Pancreas (tissue), 10 donors: ENCODE measurements around the gene ADAMTS7. TPM values are rescaled to one million over a fixed set of nuclear protein-coding genes. Genes with fewer than 3 reads are reported as not detected.
"Not testable (repeated sequence)": the region's sequence is repeated elsewhere in the genome, so short reads cannot be mapped to it uniquely, and the experiment has no call there.

Experiments
- ATAC-seq, 4 donors: fragments of 200-7000 bp; cut with Tn5 transposase; one replicate each; pipeline versions ENCODE4 v1.8.0 to v1.9.1; 2020; ENCODE audit warnings: mild to moderate bottlenecking in 4 of 4, moderate library complexity in 4 of 4
- DNase-seq, 6 donors: peaks; one replicate each; pipeline ENCODE4 v3.0.0-alpha.2; 2020
- FAIRE-seq: peaks from 2 replicates; lab custom pipeline; 2012; peaks lifted over from hg19 to GRCh38; lab: Jason Lieb, UNC
- H3K27ac ChIP-seq, 4 donors: fragments of 200-600 bp; sonication (generic); 1 replicate in 3 of 4; 2 replicates in 1 of 4; pipeline versions ENCODE4 v1.5.0 to v1.8.0; 2020
- H3K27me3 ChIP-seq, 4 donors: fragments of 200-600 bp; one replicate each; pipeline ENCODE4 v1.8.0; 2021
- H3K36me3 ChIP-seq, 3 donors: fragments of 200-600 bp; sonication (generic) in 1 of 3; one replicate each; pipeline versions ENCODE4 v1.5.0 to v1.8.0; 2020 to 2021
- H3K4me1 ChIP-seq, 3 donors: fragments of 200-600 bp; one replicate each; pipeline ENCODE4 v1.8.0; 2021
- H3K4me3 ChIP-seq, 4 donors: fragments of 200-600 bp; sonication (generic) in 2 of 4; one replicate each; pipeline versions ENCODE4 v1.5.0 to v1.8.0; 2020 to 2021
- H3K9me3 ChIP-seq, 4 donors: fragments of 200-600 bp; one replicate each; pipeline ENCODE4 v1.8.0; 2021
- CTCF ChIP-seq, 4 donors: fragments of 200-600 bp; sonication (generic) in 3 of 4; IDR thresholded peaks; one replicate each; pipeline versions ENCODE4 v1.5.0 to v1.8.0; 2021; ENCODE audit warnings: antibody characterized with exemption in 4 of 4
- WGBS, 2 donors: extraction: QIAGEN DNeasy Blood & Tissue Kit; methylation state at CpG; one replicate each; pipeline ENCODE4 v1.1.7; 2013; 5-methylcytosine and 5-hydroxymethylcytosine counted together
- intact Hi-C, 3 donors: fragments of 100-400 bp; cut with DNase I; formaldehyde crosslinking; loops; one replicate each; pipeline versions ENCODE4 v1.11.1 to v1.14.2; 2022
- polyA plus RNA-seq, 2 donors: library from polyadenylated mRNA; stranded (reverse); fragments of 200-250 nt; gene quantifications; one replicate each; pipeline ENCODE4 v1.2.3, GENCODE V29; 2013
- total RNA-seq, 6 donors: library from RNA; stranded (reverse); fragmentation: NEBNext Ultra II Directional in 4 of 6; extraction: Animal tissue kit (Norgen Biotek cat#: 25700) in 4 of 6; gene quantifications; one replicate each; pipeline versions ENCODE4 v1.2.1 to v1.2.4, GENCODE V29; 2021 to 2023
- donor health status: healthy with polysubstance abuse.
- donor health status: DM: no; HTN: no; CAD: no; lungs with moderate emphysema.
- donor health status: DM: no; HTN: no; CAD: no.
- donor health status: control.
- donor health status: control.
- donor health status: Bipolar disorder and iron deficiency.
- donor health status: DM: yes; HTN: yes; CAD: no.
- donor health status: DM: no; HTN: no; CAD: no.
- donor health status: DM: no; HTN: no; CAD: no.
- donor health status: DM: yes; HTN: yes; CAD: no.

Gene ADAMTS7
- total and polyA plus RNA-seq, 8 donors: 0.20 to 1.4 (median 0.69) TPM

- FAIRE-seq (no peak), DNase-seq (peak in 1 of 6 donors; percentile 31), ATAC-seq (no peak)
- no peak for TF ChIP-seq CTCF (IDR thresholded peaks at IDR 0.05)
- Histone ChIP-seq H3K9me3 (no peaks in the 10 kb centered on the region), H3K27me3 (no peaks in the 10 kb centered on the region), H3K4me1 (no peaks in the 10 kb centered on the region), H3K27ac (no peak overlapping the region), H3K4me3 (no peak overlapping the region), H3K36me3 (no peaks in the 10 kb centered on the region)
- 52 to 60% methylated on average over 13 of the region's 13 CpGs for WGBS, 2 donors
- intact Hi-C loops: loop anchor here in 2 of 3 donors (5.0 to 10.0 kb wide), 2 partner anchors 134 to 137 kb away; no protein-coding TSS in a partner anchor
Measured at GRCh38 chr15:78751602-78751979, 59.7 kb downstream of the ADAMTS7 start.

GRCh38 chr15:78750974-78751601, 60.2 kb downstream of the ADAMTS7 start:
- WGBS, 2 donors: 4 to 5% methylated on average over 27 to 28 of the region's 28 CpGs
- H3K27ac ChIP-seq: not testable (repeated sequence)
- TF ChIP-seq CTCF (IDR thresholded peaks at IDR 0.05): peak; percentile 33 to 60 (median 46)

GRCh38 chr15:78750566-78750965, 60.7 kb downstream of the ADAMTS7 start:
- FAIRE-seq (no peak), DNase-seq (peak in 2 of 6 donors; percentile 21 to 41), ATAC-seq (peak; percentile 49 to 69 (median 52))
- Histone ChIP-seq H3K4me1 (no peaks in the 10 kb centered on the region), H3K27me3 (no peaks in the 10 kb centered on the region), H3K36me3 (no peaks in the 10 kb centered on the region), H3K4me3 (peak overlapping the region in 1 of 4 donors; percentile 17), H3K9me3 (no peaks in the 10 kb centered on the region), H3K27ac (no peak overlapping the region)
- TF ChIP-seq CTCF (IDR thresholded peaks at IDR 0.05): no peak
- intact Hi-C loops: loop anchor here in 2 of 3 donors (5.0 to 10.0 kb wide), 2 partner anchors 133 to 136 kb away; no protein-coding TSS in a partner anchor
- 13 to 15% methylated on average over 7 of the region's 7 CpGs for WGBS, 2 donors

More at GRCh38 chr15:78750974-78751601, 60.2 kb downstream of the ADAMTS7 start:
- DNase-seq (peak; percentile 88 to 99 (median 97)), ATAC-seq (peak; percentile 97 to 99 (median 98))
- H3K9me3 ChIP-seq, H3K36me3 ChIP-seq, H3K4me1 ChIP-seq, FAIRE-seq, H3K27me3 ChIP-seq: not testable (repeated sequence)
- intact Hi-C loops: loop anchor here in 2 of 3 donors (5.0 to 10.0 kb wide), 2 partner anchors 134 to 136 kb away; no protein-coding TSS in a partner anchor
- H3K4me3 ChIP-seq: peak overlapping the region in 1 of 4 donors; percentile 17

- ATAC-seq (no peak), FAIRE-seq (no peak), DNase-seq (peak in 3 of 6 donors; percentile 22 to 74 (median 45))
- no peaks in the 10 kb centered on the region for H3K36me3 ChIP-seq
- WGBS, 2 donors: 86 to 93% methylated on average over 17 of the region's 17 CpGs
- no peaks in the 10 kb centered on the region for H3K4me1 ChIP-seq
- TF ChIP-seq CTCF (IDR thresholded peaks at IDR 0.05): no peak
- no peak overlapping the region for H3K4me3 ChIP-seq
- H3K27me3 ChIP-seq: no peaks in the 10 kb centered on the region
- H3K27ac ChIP-seq: no peak overlapping the region
- no peaks in the 10 kb centered on the region for H3K9me3 ChIP-seq
- intact Hi-C loops: loop anchor here in 2 of 3 donors (5.0 to 10.0 kb wide), 2 partner anchors 133 to 135 kb away; no protein-coding TSS in a partner anchor
Measured at GRCh38 chr15:78749831-78750230, 61.4 kb downstream of the ADAMTS7 start.

- intact Hi-C loops, DNase-seq, H3K36me3 ChIP-seq, H3K4me1 ChIP-seq, H3K9me3 ChIP-seq, H3K4me3 ChIP-seq, H3K27me3 ChIP-seq, H3K27ac ChIP-seq, FAIRE-seq, ATAC-seq: not testable (repeated sequence)
- WGBS, 2 donors: 76% methylated on average over 7 of the region's 7 CpGs
Measured at GRCh38 chr15:78747877-78748276, 63.4 kb downstream of the ADAMTS7 start.

GRCh38 chr15:78741674-78742073, 69.6 kb downstream of the ADAMTS7 start:
- H3K27me3 ChIP-seq, FAIRE-seq, H3K4me3 ChIP-seq, H3K27ac ChIP-seq, DNase-seq, H3K9me3 ChIP-seq, intact Hi-C loops, H3K4me1 ChIP-seq, ATAC-seq, H3K36me3 ChIP-seq: not testable (repeated sequence)
- 74 to 96% methylated on average over 2 to 4 of the region's 4 CpGs for WGBS, 2 donors
